Naive thymus-derived CD4-positive, alpha-beta T cell (primary cell): Measurements from ENCODE around the gene MYOCD. TPM values are rescaled to one million over a fixed set of nuclear protein-coding genes. Genes with fewer than 3 reads are reported as not detected.

Experiments
- ATAC-seq: fragments of 150-1000 bp; cut with Tn5 transposase; 2 replicates; pipeline ENCODE4 v1.10.0; 2021; ENCODE audit warnings: mild to moderate bottlenecking, moderate library complexity
- CTCF ChIA-PET: fragments of 350-600 bp; sonication (Branson Sonifier 250); formaldehyde crosslinking; loops from one replicate; lab custom pipeline; 2021; ENCODE audit warnings: antibody characterized with exemption; lab: Charles Lee
- POLR2A ChIA-PET: fragments of 350-600 bp; sonication (Branson Sonifier 250); formaldehyde crosslinking; loops from one replicate; lab custom pipeline; 2021; ENCODE audit warnings: antibody characterized with exemption, inconsistent platforms; lab: Charles Lee
- DNase-seq, 9 donors: peaks; one replicate each; pipeline versions ENCODE4 v3.0.0 to v3.0.0-alpha.2; 2020 to 2022; ENCODE audit warnings: mixed read lengths in 1 of 9
- H3K27ac ChIP-seq: one replicate; pipeline ENCODE4 v1.7.0; 2013; ENCODE audit warnings: mild to moderate bottlenecking, low read depth, low read length, moderate library complexity
- H3K27me3 ChIP-seq, 2 donors: one replicate each; pipeline ENCODE4 v1.7.0; 2013; ENCODE audit warnings: low read length in 2 of 2, mild to moderate bottlenecking in 2 of 2, moderate library complexity in 2 of 2; ENCODE audit not compliant: control insufficient read depth in 2 of 2, insufficient read depth in 2 of 2
- H3K36me3 ChIP-seq, 3 experiments: 1 replicate in 2 of 3; 2 replicates in 1 of 3; pipeline ENCODE4 v1.7.0; 2013; ENCODE audit warnings: low read length in 3 of 3, mild to moderate bottlenecking in 3 of 3, moderate library complexity in 1 of 3; ENCODE audit not compliant: insufficient read depth in 3 of 3, control insufficient read depth in 2 of 3
- H3K4me1 ChIP-seq, 2 donors: one replicate each; pipeline ENCODE4 v1.7.0; 2013; ENCODE audit warnings: low read length in 2 of 2, mild to moderate bottlenecking in 2 of 2, moderate library complexity in 1 of 2; ENCODE audit not compliant: control insufficient read depth in 2 of 2, insufficient read depth in 2 of 2
- H3K4me3 ChIP-seq: 2 replicates; pipeline ENCODE4 v1.7.0; 2013; ENCODE audit warnings: mild to moderate bottlenecking, low read length
- H3K9me3 ChIP-seq, 3 experiments: 1 replicate in 2 of 3; 2 replicates in 1 of 3; pipeline ENCODE4 v1.7.0; 2013; ENCODE audit warnings: low read length in 3 of 3; ENCODE audit not compliant: control insufficient read depth in 2 of 3
- H3K27ac Mint-ChIP-seq, 9 donors: one replicate each; pipeline ENCODE4 v1.8.0; 2020 to 2022; ENCODE audit warnings: mixed read lengths in 9 of 9, mild to moderate bottlenecking in 8 of 9, moderate library complexity in 5 of 9, inconsistent platforms in 2 of 9
- H3K27me3 Mint-ChIP-seq, 5 donors: one replicate each; pipeline ENCODE4 v1.8.0; 2021 to 2022; ENCODE audit warnings: mixed read lengths in 5 of 5, mild to moderate bottlenecking in 1 of 5
- H3K36me3 Mint-ChIP-seq, 5 donors: one replicate each; pipeline ENCODE4 v1.8.0; 2020 to 2022; ENCODE audit warnings: mixed read lengths in 5 of 5, mild to moderate bottlenecking in 3 of 5, inconsistent platforms in 1 of 5
- H3K4me1 Mint-ChIP-seq, 7 donors: one replicate each; pipeline ENCODE4 v1.8.0; 2020 to 2022; ENCODE audit warnings: mixed read lengths in 7 of 7, mild to moderate bottlenecking in 3 of 7, inconsistent platforms in 1 of 7
- H3K4me3 Mint-ChIP-seq, 10 donors: one replicate each; pipeline ENCODE4 v1.8.0; 2020 to 2022; ENCODE audit warnings: mild to moderate bottlenecking in 10 of 10, mixed read lengths in 10 of 10, moderate library complexity in 6 of 10, inconsistent platforms in 2 of 10
- H3K9me3 Mint-ChIP-seq, 11 donors: one replicate each; pipeline ENCODE4 v1.8.0; 2020 to 2022; ENCODE audit warnings: mixed read lengths in 11 of 11, mild to moderate bottlenecking in 4 of 11, inconsistent platforms in 1 of 11, moderate library complexity in 1 of 11
- intact Hi-C, 2 donors: fragments of 100-400 bp; cut with micrococcal nuclease; formaldehyde crosslinking; loops; one replicate each; pipeline ENCODE4 v1.15.1; 2023
- polyA plus RNA-seq, 2 donors: library from polyadenylated mRNA; unstranded; fragments of 300-500 nt; fragmentation: Illumina TruSeq; gene quantifications; one replicate each; pipeline ENCODE4 v1.2.3, GENCODE V29; 2021
- total RNA-seq, 6 experiments: library from RNA in 5 of 6; stranded (reverse) in 5 of 6; gene quantifications; 1 replicate in 5 of 6; 2 replicates in 1 of 6; pipeline ENCODE4 v1.2.3 and lab custom pipeline; 2021 to 2026

MYOCD gene
- total and polyA plus RNA-seq, 7 experiments from 2014 or later, result not detected

GRCh38 chr17:12722282-12722681 lies 56.6 kb downstream of the MYOCD start:
- Mint-ChIP-seq H3K27me3 (peaks cover 0 to 6% (median 4%) of the 10 kb centered on the region in 5 donors), H3K27ac (no peak overlapping the region), H3K4me1 (no peaks in the 10 kb centered on the region), H3K4me3 (no peak overlapping the region), H3K36me3 (no peaks in the 10 kb centered on the region), H3K9me3 (peaks cover 0 to 16% (median 5%) of the 10 kb centered on the region in 11 donors)
- H3K9me3 ChIP-seq, result no peaks in the 10 kb centered on the region
- H3K4me3 ChIP-seq, result no peak overlapping the region
- ChIA-PET CTCF (no interaction called here), POLR2A (no interaction called here)
- DNase-seq, result no peak
- no peak for ATAC-seq
- no peak overlapping the region for H3K27ac ChIP-seq
- H3K36me3 ChIP-seq, result no peaks in the 10 kb centered on the region
- H3K4me1 ChIP-seq, result no peaks in the 10 kb centered on the region
- H3K27me3 ChIP-seq, result no peaks in the 10 kb centered on the region
- intact Hi-C loops, result no loop called here

- no peaks in the 10 kb centered on the region for H3K36me3 Mint-ChIP-seq
- no peak overlapping the region for H3K4me3 ChIP-seq
- intact Hi-C loops, result no loop called here
- CTCF ChIA-PET, result no interaction called here
- ATAC-seq, result no peak
- no peak for DNase-seq
- H3K27me3 Mint-ChIP-seq, result peaks cover 0 to 5% (median 0%) of the 10 kb centered on the region in 5 donors
- no peaks in the 10 kb centered on the region for H3K4me1 Mint-ChIP-seq
- H3K9me3 Mint-ChIP-seq, result peaks cover 0 to 12% (median 2%) of the 10 kb centered on the region in 11 donors
- H3K27ac ChIP-seq, result no peak overlapping the region
- no peaks in the 10 kb centered on the region for H3K9me3 ChIP-seq
- no peaks in the 10 kb centered on the region for H3K36me3 ChIP-seq
- no peak overlapping the region for H3K27ac Mint-ChIP-seq
- H3K27me3 ChIP-seq, result no peaks in the 10 kb centered on the region
- H3K4me3 Mint-ChIP-seq, result no peak overlapping the region
- no peaks in the 10 kb centered on the region for H3K4me1 ChIP-seq
- POLR2A ChIA-PET, result no interaction called here
Measured at GRCh38 chr17:12726131-12726530, 60.4 kb downstream of the MYOCD start.

- Histone ChIP-seq H3K36me3 (no peaks in the 10 kb centered on the region), H3K27ac (no peak overlapping the region), H3K4me3 (no peak overlapping the region), H3K27me3 (no peaks in the 10 kb centered on the region), H3K9me3 (no peaks in the 10 kb centered on the region), H3K4me1 (no peaks in the 10 kb centered on the region)
- H3K27ac Mint-ChIP-seq, result no peak overlapping the region
- peaks cover 0 to 9% (median 2%) of the 10 kb centered on the region in 11 donors for H3K9me3 Mint-ChIP-seq
- peaks cover 0 to 5% (median 0%) of the 10 kb centered on the region in 5 donors for H3K27me3 Mint-ChIP-seq
- ChIA-PET CTCF (no interaction called here), POLR2A (no interaction called here)
- DNase-seq (no peak), ATAC-seq (no peak)
- no peaks in the 10 kb centered on the region for H3K36me3 Mint-ChIP-seq
- intact Hi-C loops, result no loop called here
- H3K4me1 Mint-ChIP-seq, result peaks cover 0 to under 1% (median 0%) of the 10 kb centered on the region in 7 donors
- no peak overlapping the region for H3K4me3 Mint-ChIP-seq
Measured at GRCh38 chr17:12727076-12727760, 61.5 kb downstream of the MYOCD start.

- Mint-ChIP-seq H3K27ac (no peak overlapping the region), H3K36me3 (no peaks in the 10 kb centered on the region), H3K27me3 (peaks cover 0 to 5% (median 0%) of the 10 kb centered on the region in 5 donors), H3K9me3 (peaks cover 0 to 11% (median 3%) of the 10 kb centered on the region in 11 donors), H3K4me1 (peaks cover 0 to 1% (median 0%) of the 10 kb centered on the region in 7 donors), H3K4me3 (no peak overlapping the region)
- Histone ChIP-seq H3K9me3 (no peaks in the 10 kb centered on the region), H3K27me3 (no peaks in the 10 kb centered on the region), H3K27ac (no peak overlapping the region), H3K4me3 (no peak overlapping the region), H3K36me3 (no peaks in the 10 kb centered on the region), H3K4me1 (no peaks in the 10 kb centered on the region)
- intact Hi-C loops, result no loop called here
- POLR2A ChIA-PET, result no interaction called here
- DNase-seq (no peak), ATAC-seq (no peak)
- CTCF ChIA-PET, result no interaction called here
Measured at GRCh38 chr17:12727881-12728280, 62.2 kb downstream of the MYOCD start.

GRCh38 chr17:12729086-12729485 lies 63.4 kb downstream of the MYOCD start:
- peaks cover 0 to 5% (median 0%) of the 10 kb centered on the region in 5 donors for H3K27me3 Mint-ChIP-seq
- Histone ChIP-seq H3K27me3 (no peaks in the 10 kb centered on the region), H3K9me3 (no peaks in the 10 kb centered on the region), H3K4me1 (no peaks in the 10 kb centered on the region), H3K27ac (no peak overlapping the region), H3K36me3 (no peaks in the 10 kb centered on the region), H3K4me3 (no peak overlapping the region)
- H3K9me3 Mint-ChIP-seq, result peaks cover 0 to 11% (median 4%) of the 10 kb centered on the region in 11 donors
- ChIA-PET POLR2A (no interaction called here), CTCF (no interaction called here)
- intact Hi-C loops, result no loop called here
- no peak overlapping the region for H3K27ac Mint-ChIP-seq
- no peaks in the 10 kb centered on the region for H3K36me3 Mint-ChIP-seq
- no peak for DNase-seq
- no peak overlapping the region for H3K4me3 Mint-ChIP-seq
- H3K4me1 Mint-ChIP-seq, result peaks cover 0 to 1% (median 0%) of the 10 kb centered on the region in 7 donors
- no peak for ATAC-seq

GRCh38 chr17:12730421-12730820 lies 64.7 kb downstream of the MYOCD start:
- ChIA-PET POLR2A (no interaction called here), CTCF (no interaction called here)
- Histone ChIP-seq H3K36me3 (no peaks in the 10 kb centered on the region), H3K9me3 (no peaks in the 10 kb centered on the region), H3K4me3 (no peak overlapping the region), H3K27ac (no peak overlapping the region), H3K4me1 (no peaks in the 10 kb centered on the region), H3K27me3 (no peaks in the 10 kb centered on the region)
- intact Hi-C loops, result no loop called here
- Mint-ChIP-seq H3K27ac (no peak overlapping the region), H3K4me3 (no peak overlapping the region), H3K9me3 (peaks cover 0 to 11% (median 4%) of the 10 kb centered on the region in 11 donors), H3K4me1 (peaks cover 0 to 1% (median 0%) of the 10 kb centered on the region in 7 donors), H3K27me3 (peaks cover 0 to 5% (median 0%) of the 10 kb centered on the region in 5 donors), H3K36me3 (no peaks in the 10 kb centered on the region)
- DNase-seq (no peak), ATAC-seq (no peak)

GRCh38 chr17:12730931-12731521 lies 65.3 kb downstream of the MYOCD start:
- H3K36me3 ChIP-seq, result no peaks in the 10 kb centered on the region
- H3K27me3 ChIP-seq, result no peaks in the 10 kb centered on the region
- H3K4me3 ChIP-seq, result no peak overlapping the region
- CTCF ChIA-PET, result no interaction called here
- H3K27ac Mint-ChIP-seq, result no peak overlapping the region
- peaks cover 0 to 11% (median 4%) of the 10 kb centered on the region in 11 donors for H3K9me3 Mint-ChIP-seq
- H3K9me3 ChIP-seq, result no peaks in the 10 kb centered on the region
- no peaks in the 10 kb centered on the region for H3K36me3 Mint-ChIP-seq
- H3K4me3 Mint-ChIP-seq, result no peak overlapping the region
- no peak for DNase-seq
- H3K27me3 Mint-ChIP-seq, result peaks cover 0 to 5% (median 0%) of the 10 kb centered on the region in 5 donors
- no peaks in the 10 kb centered on the region for H3K4me1 ChIP-seq
- ATAC-seq, result no peak
- POLR2A ChIA-PET, result no interaction called here
- intact Hi-C loops, result no loop called here
- H3K4me1 Mint-ChIP-seq, result peaks cover 0 to 1% (median 0%) of the 10 kb centered on the region in 7 donors
- H3K27ac ChIP-seq, result no peak overlapping the region
